Renal cortical epithelial cell (primary cell): Measurements from ENCODE around the gene HPCAL1. TPM values are rescaled to one million over a fixed set of nuclear protein-coding genes. Genes with fewer than 3 reads are reported as not detected.
"Not testable (repeated sequence)": the region's sequence is repeated elsewhere in the genome, so short reads cannot be mapped to it uniquely, and the experiment has no call there.

Source experiments
- DNase-seq: peaks from one replicate; pipeline ENCODE4 v3.0.0-alpha.2; 2011; ENCODE audit warnings: low read depth
- total RNA-seq: library from RNA; depleted of rRNA; stranded (reverse); fragments of >200 nt; gene quantifications from 2 replicates; pipeline ENCODE4 v1.2.3, GENCODE V29; 2014

HPCAL1 gene
- total RNA-seq, 1 donor from 2014 or later: 90.2 TPM

DNA sequence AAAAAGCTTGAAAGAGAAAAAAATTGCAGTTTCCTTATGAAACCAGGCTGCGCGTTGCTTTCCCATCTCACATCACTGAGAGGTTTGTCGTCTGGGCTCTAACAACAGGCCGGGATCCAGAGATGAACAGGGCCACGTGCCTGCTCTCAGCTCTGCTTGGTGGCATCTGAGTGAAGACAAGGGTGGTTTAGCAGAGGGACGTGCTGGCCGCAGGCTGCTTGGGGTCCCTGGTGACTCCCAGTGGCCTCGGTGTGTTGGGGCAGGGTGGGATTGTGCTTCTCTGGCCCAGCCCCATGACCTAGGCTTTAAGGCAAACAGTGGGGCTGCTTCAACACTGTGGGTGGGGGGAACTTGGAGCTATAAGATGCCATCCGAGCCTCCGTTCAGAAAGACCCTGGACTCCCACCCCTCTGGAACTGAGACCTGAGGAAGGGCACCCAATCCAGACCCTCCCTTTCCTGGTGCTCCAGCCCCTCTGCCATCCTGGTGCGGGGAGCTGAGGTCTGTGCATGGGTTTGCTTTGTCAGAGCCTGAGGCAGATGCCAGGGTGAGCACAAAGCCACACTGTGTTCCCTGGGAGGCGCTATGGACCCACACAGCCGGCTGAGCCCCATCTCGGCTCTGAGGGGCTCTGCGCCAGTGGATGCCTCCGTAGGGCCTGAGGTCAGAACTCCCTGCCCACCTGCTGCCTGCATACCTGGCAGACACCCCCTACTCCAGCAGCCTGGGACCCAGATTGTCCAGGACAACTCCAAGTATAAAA, 18.4 kb upstream of the HPCAL1 start:
- DNase-seq: no peak

GRCh38 chr2:10285191-10285555, 17.5 kb upstream of the HPCAL1 start:
- DNase-seq: no peak

DNA sequence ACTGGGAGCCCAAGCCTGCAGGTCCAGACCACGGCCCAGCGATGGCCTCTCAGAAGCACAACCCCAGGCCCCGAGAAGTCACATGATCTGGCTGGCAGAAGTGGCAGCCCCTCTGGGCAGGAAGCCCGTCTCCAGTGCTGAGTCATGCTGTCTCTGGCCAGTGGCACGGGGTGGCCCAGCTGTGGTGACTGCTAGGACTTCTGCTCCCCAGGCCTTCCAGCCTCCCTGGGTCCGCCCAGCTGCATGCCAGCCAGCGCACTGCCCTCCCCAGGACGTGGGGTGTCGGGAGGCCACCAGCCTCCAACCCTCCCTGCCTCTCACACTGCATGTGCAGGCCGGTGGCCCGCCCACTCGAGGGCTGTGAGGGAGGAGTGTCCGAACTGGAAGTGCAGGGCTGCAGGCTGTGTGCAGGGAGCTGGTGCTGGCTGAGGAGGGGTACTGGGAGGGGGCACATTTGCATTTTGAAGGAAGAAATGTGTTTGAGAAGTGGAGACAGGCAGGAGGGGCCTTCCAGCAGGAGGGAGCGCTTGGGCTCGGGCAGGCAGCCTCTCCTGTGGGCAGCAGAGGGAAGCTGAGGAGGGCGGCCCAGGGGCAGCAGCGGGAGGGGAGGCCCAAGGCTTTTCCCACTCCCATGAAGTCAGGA, 17.0 kb upstream of the HPCAL1 start:
- DNase-seq: peak; percentile 70

DNA sequence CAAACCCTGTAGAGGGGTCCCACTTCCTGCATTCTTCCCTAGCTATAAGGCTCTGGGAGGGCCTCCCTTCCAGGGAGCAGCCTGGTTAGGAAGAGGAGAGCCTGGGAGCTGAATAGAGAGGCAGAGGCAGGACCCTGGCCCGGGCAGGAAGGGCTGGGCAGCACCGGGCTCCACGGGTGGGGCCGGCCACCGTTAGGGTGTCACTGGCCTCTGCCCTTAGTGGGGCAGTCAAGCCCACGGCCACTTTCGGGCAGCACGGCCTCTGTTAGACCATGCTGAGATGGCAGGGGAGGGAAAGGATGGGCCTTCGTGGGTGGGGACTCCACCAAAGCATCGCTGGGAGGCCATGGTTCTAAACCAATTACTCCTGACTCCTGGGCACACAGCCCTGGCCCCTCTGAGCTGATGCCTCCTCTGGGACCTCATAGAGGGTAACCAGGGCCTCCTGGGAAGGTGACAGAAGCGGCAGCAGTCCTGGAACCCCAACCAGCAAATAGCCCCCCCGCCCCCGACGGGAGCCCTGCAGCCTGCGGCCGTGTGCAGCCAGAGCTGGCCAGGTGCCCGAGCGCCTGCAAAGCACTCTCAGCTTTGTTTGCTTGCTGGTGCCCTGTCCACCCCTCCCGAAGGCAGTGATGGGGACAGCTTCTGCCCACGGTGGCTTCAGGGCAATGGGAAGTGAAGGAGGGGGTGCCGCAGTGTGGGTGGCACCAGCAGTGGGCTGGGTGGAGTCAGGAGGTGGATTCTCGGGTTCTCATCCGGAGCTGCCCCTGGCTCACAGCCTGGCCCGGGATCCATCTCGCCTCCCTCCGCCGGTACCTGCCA, 16.3 kb upstream of the HPCAL1 start:
- no peak for DNase-seq

DNA sequence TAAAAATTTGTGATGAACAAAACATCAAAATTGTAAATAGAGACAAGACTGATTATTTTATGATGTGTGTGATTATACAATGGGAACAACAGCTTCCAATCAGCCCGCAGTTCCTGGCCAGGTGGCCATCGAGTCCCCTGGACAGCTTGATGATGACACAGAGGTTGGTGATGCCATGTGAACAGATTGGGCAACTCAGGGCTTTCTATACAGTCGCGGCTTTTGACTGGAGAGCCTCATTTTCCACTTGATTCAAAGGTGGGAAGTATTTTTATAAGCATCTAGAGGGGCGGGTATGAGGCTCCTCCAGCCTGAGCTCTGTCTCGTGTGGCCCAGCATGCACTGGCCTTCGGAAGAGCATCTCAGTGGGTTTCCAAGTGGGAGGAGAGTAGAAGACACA, 14.9 kb upstream of the HPCAL1 start:
- no peak for DNase-seq

GRCh38 chr2:10288606-10289005, 14.1 kb upstream of the HPCAL1 start:
- no peak for DNase-seq

GRCh38 chr2:10289352-10289751, 13.4 kb upstream of the HPCAL1 start:
- no peak for DNase-seq

GRCh38 chr2:10289891-10290290, 12.8 kb upstream of the HPCAL1 start:
- peak; percentile 89 for DNase-seq

DNA sequence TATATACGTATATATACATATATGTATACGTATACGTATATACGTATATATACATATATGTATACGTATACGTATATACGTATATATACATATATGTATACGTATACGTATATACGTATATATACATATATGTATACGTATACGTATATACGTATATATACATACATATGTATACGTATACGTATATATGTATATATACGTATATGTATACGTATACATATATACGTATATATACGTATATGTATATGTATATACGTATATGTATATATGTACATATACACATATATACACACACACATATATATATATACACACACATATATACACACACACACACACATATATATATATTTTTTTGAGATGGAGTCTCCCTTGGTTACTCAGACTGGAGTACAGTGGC, 11.3 kb upstream of the HPCAL1 start:
- DNase-seq: not testable (repeated sequence)

DNA sequence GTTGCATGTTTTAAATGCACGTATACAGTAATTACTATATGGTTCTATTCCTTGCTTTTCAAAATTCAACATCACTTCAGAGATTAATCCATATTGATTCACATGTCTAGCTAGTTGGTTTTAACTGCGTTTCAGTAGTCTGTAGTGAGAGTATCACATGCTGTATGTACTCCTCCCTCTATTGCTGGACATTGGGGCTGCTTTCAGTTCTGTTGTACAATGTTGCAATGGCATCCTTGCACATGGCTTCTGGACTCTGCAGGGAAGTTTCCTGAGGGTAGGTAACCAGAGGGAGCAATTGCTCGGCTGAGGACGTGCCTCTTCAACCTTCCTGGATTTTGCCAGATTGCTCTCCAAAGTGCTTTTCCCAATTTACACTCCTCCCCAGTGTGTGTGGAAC, 10.7 kb upstream of the HPCAL1 start:
- DNase-seq: no peak

GRCh38 chr2:10293603-10294002, 9.1 kb upstream of the HPCAL1 start:
- DNase-seq: no peak

DNA sequence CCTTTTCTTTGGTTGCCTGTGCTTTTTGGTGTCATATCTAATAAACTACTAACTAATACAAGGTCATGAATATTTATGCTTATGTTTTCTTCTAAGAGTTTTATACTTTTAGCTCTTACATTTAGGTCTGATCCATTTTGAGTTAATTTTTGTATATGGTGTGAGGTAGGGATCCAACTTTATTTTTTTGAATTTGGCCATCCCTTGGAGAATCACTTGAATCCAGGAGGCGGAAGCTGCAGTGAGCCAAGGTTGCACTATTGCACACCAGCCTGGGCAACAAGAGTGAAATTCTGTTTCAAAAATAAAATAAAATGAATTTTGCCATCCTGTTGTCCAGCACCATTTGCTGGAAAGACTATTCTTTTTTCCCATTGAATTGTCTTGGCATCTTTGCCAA, 8.6 kb upstream of the HPCAL1 start:
- no peak for DNase-seq

DNA sequence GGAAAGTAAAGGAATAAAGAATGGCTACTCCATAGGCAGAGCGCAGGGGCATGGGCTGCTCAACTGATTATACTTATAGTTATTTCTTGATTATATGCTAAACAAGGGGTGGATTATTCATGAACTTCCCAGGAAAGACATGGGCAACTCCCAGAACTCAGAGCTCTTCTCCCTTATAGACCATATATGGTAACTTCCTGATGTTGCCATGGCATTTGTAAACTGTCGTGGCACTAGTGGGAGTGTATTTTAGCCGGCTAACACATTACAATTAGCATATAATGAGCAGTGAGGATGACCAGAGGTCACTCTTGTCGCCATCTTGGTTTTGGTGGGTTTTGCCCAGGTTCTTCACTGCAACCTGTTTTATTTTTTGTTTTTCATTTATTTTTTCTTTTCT, 7.1 kb upstream of the HPCAL1 start:
- DNase-seq: not testable (repeated sequence)

GRCh38 chr2:10296142-10296541, 6.6 kb upstream of the HPCAL1 start:
- DNase-seq: no peak

GRCh38 chr2:10297191-10297830, 5.4 kb upstream of the HPCAL1 start:
- DNase-seq: no peak

GRCh38 chr2:10297959-10298531, 4.7 kb upstream of the HPCAL1 start:
- DNase-seq: peak; percentile 87

- DNase-seq: not testable (repeated sequence)
Observed at GRCh38 chr2:10298777-10299176, 3.9 kb upstream of the HPCAL1 start.

GRCh38 chr2:10300328-10300920, 2.3 kb upstream of the HPCAL1 start:
- no peak for DNase-seq

DNA sequence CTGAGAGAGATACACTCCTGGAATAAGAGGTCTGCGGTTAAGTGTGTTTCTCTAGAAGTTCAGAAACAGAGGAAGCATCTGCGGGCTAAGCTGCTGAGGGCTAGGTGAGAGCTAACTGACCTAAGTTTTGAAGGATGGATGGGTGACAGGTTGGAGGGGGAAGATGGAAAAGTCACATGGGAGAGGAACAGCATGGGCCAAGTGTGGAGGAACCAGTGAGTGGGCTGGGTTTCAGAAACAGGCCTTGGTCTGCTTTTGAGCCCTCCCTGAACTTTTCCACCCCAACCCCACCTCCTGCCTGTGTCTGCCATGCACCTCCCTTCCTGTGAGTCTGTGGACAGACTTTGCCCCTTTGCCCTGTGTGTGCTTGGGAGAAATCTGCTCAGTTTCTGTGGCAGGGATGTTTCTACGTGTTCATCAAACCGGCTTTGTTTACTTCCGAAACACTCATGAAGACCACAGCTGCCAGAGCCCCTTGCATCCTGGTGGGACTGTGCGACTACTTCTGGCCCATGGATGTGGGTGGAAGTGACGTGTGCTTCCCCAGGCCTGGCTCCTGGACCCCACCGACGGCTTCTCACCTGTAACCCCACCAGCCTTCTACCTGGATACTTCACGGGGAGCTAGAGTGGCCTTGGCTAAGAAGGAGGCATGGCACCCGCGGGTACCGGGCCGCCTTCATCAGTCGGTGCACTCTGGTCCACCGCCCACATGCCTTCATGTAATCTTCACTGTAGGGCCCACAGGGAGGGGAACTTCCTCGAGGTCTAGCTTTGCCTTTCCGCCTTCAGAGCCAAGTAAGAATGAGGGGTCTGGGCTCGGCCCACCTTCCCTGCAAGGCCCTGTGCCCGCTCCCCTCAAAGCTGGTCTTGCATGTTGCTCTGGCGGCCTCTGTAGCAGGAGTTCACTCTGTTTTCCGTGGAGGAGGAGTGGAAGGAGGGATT, 1.4 kb upstream of the HPCAL1 start:
- no peak for DNase-seq

- DNase-seq: no peak
Observed at GRCh38 chr2:10301941-10302478, 694 bp upstream of the HPCAL1 start.
